IPS DF 6.9 (cell line): Measurements from ENCODE around the gene LST1.
A peak's percentile ranks its signal among the peaks of the same experiment; 100 is the strongest.
"Not testable (repeated sequence)": the region's sequence is repeated elsewhere in the genome, so short reads cannot be mapped to it uniquely, and the experiment has no call there.

Source experiments
- DNase-seq: peaks from one replicate; pipeline ENCODE4 v3.0.0-alpha.2; 2013; ENCODE audit warnings: low read depth, low spot score
- H3K27ac ChIP-seq: one replicate; pipeline ENCODE4 v1.5.1; 2013; ENCODE audit warnings: low read length, control low read depth
- H3K27me3 ChIP-seq: 2 replicates; pipeline ENCODE4 v1.6.1; 2013; ENCODE audit warnings: mild to moderate bottlenecking, low read length; ENCODE audit not compliant: control insufficient read depth, insufficient read depth
- H3K36me3 ChIP-seq: 2 replicates; pipeline ENCODE4 v1.6.1; 2013; ENCODE audit warnings: low read length; ENCODE audit not compliant: control insufficient read depth, insufficient read depth
- H3K4me1 ChIP-seq: 2 replicates; pipeline ENCODE4 v1.6.1; 2013; ENCODE audit warnings: low read length; ENCODE audit not compliant: control insufficient read depth, insufficient read depth
- H3K4me3 ChIP-seq: 2 replicates; pipeline ENCODE4 v1.5.1; 2013; ENCODE audit warnings: mild to moderate bottlenecking, low read length
- H3K9me3 ChIP-seq: 2 replicates; pipeline ENCODE4 v1.6.1; 2013; ENCODE audit warnings: low read length, inconsistent platforms; ENCODE audit not compliant: control insufficient read depth, insufficient read depth
- WGBS: extraction: QIAGEN DNeasy Blood & Tissue Kit; methylation state at CpG from one replicate; pipeline ENCODE4 v1.1.7; 2013; ENCODE audit warnings: mixed read lengths, missing lambda C conversion rate; ENCODE audit not compliant: insufficient read length, insufficient coverage; 5-methylcytosine and 5-hydroxymethylcytosine counted together

The LST1 gene

GRCh38 chr6:31546958-31547726, 38.9 kb upstream of the LST1 start, which contains the start of gene NFKBIL1:
Gene NFKBIL1 (plus strand): TSS chr6:31547608. CDS start chr6:31547695, 87 bp downstream.
- Histone ChIP-seq H3K27ac (no peak within 1 kb of the TSS), H3K36me3 (no peaks in the 10 kb centered on the region), H3K4me1 (peaks cover 1% of the 10 kb centered on the region; the same call in 1 of the 2 replicates), H3K4me3 (peak within 1 kb of the TSS; percentile 34; the same call in 1 of the 2 replicates), H3K9me3 (no peaks in the 10 kb centered on the region), H3K27me3 (no peaks in the 10 kb centered on the region)
- DNase-seq = peak; percentile 99
- WGBS = no CpG with 5 or more reads among the region's 25 CpGs

DNA sequence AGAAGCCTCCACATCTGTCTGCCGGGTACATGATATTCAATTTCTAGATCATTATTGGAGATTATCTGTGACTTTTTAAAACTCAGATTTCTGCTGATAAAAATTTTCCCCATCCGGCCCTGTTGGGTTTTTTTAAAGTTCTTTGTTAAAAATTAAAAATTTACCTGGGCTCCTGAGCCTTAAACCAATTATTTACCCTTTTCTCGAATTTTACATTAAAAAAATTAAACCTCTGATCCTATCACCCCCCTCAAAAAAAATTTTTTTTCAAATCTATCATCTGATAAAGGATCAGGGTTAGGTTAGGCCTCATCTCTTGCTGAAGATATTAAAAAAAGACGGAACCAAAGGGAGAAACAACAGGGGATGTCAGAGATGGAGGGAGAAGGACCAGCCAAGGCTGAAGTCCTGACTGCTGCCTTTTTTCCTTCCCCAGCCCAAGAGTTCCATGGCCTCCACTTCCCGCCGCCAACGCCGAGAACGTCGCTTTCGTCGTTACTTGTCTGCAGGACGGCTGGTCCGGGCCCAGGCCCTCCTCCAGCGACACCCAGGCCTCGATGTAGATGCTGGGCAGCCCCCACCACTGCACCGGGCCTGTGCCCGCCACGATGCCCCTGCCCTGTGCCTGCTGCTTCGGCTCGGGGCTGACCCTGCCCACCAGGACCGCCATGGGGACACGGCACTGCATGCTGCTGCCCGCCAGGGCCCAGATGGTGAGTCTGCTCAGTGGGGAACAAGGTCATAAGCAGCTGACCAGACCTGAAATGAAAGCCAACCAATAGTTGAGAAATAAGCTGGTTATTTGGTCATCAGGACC, 38.1 kb upstream of the LST1 start:
- WGBS = 100% methylated on average over 1 of the region's 24 CpGs
- Histone ChIP-seq H3K4me1 (peaks cover 1% of the 10 kb centered on the region; the same call in 1 of the 2 replicates), H3K27me3 (no peaks in the 10 kb centered on the region), H3K4me3 (peak overlapping the region; percentile 10; the same call in 1 of the 2 replicates), H3K36me3 (no peaks in the 10 kb centered on the region), H3K9me3 (no peaks in the 10 kb centered on the region), H3K27ac (no peak overlapping the region)
- no peak for DNase-seq

DNA sequence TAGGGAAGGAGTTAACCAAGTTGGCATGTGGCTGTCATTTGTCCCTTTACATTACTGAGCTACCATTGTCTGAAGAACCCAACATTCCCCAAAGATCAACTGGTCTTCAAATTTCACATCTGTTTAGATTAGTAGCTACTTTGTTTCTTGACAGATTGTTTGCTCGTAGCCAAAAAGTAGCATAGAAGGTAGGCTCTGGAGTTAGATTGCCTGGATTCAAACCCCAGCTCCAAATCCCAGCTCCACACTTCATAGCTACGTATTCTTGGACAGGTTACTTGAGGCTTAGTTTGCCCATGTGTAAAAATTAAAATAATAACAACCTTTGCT, 37.6 kb upstream of the LST1 start:
- Histone ChIP-seq H3K9me3 (no peaks in the 10 kb centered on the region), H3K4me1 (peaks cover 1% of the 10 kb centered on the region; the same call in 1 of the 2 replicates), H3K36me3 (no peaks in the 10 kb centered on the region), H3K4me3 (no peak overlapping the region), H3K27ac (no peak overlapping the region), H3K27me3 (no peaks in the 10 kb centered on the region)
- no CpG with 5 or more reads among the region's 2 CpGs for WGBS
- DNase-seq = no peak

DNA sequence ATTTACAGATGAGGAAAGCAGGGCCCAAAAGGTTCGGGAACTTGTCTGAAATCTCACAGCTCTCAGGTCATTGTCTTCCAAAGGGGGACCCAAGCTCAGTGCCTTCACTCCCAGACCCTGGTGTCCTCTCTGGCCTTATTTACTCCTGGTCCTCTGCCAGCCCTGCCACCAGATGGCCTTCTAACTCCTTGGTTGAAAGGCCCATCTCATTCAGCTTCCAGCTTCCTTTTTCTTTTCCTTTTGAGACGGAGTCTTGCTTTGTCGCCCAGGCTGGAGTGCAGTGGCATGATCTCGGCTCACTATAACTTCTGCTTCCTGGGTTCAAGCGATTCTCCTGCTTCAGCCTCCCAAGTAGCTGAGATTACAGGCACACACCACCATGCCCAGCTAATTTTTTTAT, 34.7 kb upstream of the LST1 start:
- not testable (repeated sequence) for H3K27ac ChIP-seq, H3K9me3 ChIP-seq, H3K4me3 ChIP-seq, DNase-seq, H3K27me3 ChIP-seq, H3K36me3 ChIP-seq, H3K4me1 ChIP-seq
- no CpG with 5 or more reads among the region's 5 CpGs for WGBS

DNA sequence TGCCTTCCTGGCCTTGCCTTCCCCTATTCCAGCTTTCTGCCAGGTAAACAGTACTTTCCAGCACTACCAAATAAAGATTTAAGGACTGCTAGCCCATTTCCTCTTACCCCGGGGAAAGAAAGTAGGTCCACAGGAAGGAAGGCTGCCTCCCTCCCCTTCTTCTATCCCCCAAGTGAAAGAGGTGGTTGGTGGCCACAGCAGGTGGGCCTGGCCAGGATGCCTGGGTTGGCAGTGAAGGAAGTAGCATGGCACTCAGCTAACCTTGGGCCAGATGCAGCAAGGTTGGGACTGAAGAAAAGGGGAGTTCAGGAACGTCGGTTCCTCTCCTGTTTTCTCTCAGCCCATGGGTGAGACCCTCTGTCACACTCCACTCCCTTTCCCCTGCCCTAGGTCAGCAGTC, 29.8 kb upstream of the LST1 start:
- H3K4me1 ChIP-seq = no peaks in the 10 kb centered on the region
- no peaks in the 10 kb centered on the region for H3K9me3 ChIP-seq
- no peak for DNase-seq
- peaks cover 2% of the 10 kb centered on the region; the same call in 1 of the 2 replicates for H3K36me3 ChIP-seq
- H3K27ac ChIP-seq = no peak overlapping the region
- no peaks in the 10 kb centered on the region for H3K27me3 ChIP-seq
- WGBS = no CpG with 5 or more reads among the region's 3 CpGs
- H3K4me3 ChIP-seq = no peak overlapping the region

DNA sequence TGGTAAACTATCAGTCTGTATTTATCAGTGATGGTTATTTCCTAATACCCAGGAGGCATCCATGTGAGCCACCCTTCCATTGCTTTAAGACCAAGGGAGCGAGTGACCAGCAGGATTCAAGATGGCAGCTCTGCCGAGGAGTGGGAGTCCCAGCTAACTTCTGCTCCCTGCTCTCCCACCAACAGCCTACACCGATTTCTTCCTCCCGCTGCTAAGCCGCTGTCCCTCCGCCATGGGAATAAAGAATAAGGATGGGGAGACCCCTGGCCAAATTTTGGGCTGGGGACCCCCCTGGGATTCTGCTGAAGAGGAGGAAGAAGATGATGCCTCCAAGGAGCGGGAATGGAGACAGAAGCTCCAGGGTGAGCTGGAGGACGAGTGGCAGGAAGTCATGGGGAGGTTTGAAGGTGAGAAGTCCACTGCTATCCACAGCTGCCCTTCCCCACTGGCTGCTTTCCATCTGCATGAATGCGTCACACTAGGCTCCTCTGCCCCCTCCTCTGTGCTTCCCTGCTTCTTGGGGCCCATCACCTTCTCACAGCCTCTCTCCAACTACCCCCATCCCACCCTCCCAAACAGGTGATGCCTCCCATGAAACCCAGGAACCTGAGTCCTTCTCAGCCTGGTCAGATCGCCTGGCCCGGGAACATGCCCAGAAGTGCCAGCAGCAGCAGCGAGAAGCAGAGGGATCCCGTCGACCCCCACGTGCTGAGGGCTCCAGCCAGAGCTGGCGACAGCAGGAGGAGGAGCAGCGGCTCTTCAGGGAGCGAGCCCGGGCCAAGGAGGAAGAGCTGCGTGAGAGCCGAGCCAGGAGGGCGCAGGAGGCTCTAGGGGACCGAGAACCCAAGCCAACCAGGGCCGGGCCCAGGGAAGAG, 28.4 kb upstream of the LST1 start:
- Histone ChIP-seq H3K27ac (no peak overlapping the region), H3K4me3 (no peak overlapping the region), H3K4me1 (no peaks in the 10 kb centered on the region), H3K36me3 (peaks cover 2% of the 10 kb centered on the region; the same call in 1 of the 2 replicates), H3K27me3 (no peaks in the 10 kb centered on the region), H3K9me3 (no peaks in the 10 kb centered on the region)
- DNase-seq = no peak
- WGBS = no CpG with 5 or more reads among the region's 24 CpGs

- Histone ChIP-seq H3K4me3 (no peak overlapping the region), H3K4me1 (no peaks in the 10 kb centered on the region), H3K27ac (no peak overlapping the region), H3K9me3 (no peaks in the 10 kb centered on the region), H3K36me3 (peaks cover 2% of the 10 kb centered on the region; the same call in 1 of the 2 replicates), H3K27me3 (no peaks in the 10 kb centered on the region)
- no peak for DNase-seq
- WGBS = no CpG with 5 or more reads among the region's 8 CpGs
Observed at GRCh38 chr6:31558318-31558625, 27.8 kb upstream of the LST1 start.

- Histone ChIP-seq H3K27ac (no peak overlapping the region), H3K27me3 (no peaks in the 10 kb centered on the region), H3K9me3 (no peaks in the 10 kb centered on the region), H3K36me3 (peaks cover 2% of the 10 kb centered on the region; the same call in 1 of the 2 replicates), H3K4me3 (no peak overlapping the region), H3K4me1 (no peaks in the 10 kb centered on the region)
- no peak for DNase-seq
- no CpG with 5 or more reads among the region's 14 CpGs for WGBS
Observed at GRCh38 chr6:31558631-31559500, 27.2 kb upstream of the LST1 start.

DNA sequence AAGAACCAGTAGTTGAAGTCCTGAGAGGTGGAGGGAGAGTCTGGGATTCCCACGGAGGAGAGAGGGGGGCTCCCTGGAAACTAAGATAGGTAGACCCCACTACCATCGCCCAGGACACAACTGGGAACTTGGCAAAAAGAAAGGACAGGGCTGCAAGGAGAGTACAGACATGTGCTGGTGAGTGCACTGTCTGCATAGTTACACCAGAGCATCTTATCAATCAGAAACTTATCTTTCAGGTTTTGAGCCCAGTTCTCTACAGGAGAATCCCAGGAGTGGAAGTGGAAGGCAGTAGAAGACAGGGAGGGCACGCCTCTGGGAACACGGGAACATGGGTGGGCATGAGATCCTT, 26.5 kb upstream of the LST1 start:
- Histone ChIP-seq H3K27ac (no peak overlapping the region), H3K27me3 (no peaks in the 10 kb centered on the region), H3K4me3 (no peak overlapping the region), H3K36me3 (peaks cover 2% of the 10 kb centered on the region; the same call in 1 of the 2 replicates), H3K4me1 (no peaks in the 10 kb centered on the region), H3K9me3 (no peaks in the 10 kb centered on the region)
- DNase-seq = no peak
- no CpG with 5 or more reads among the region's 4 CpGs for WGBS
